Measurements from ENCODE around the gene MYOF. TPM values are rescaled to one million over a fixed set of nuclear protein-coding genes. Genes with fewer than 3 reads are reported as not detected.

Gene MYOF
- polyA plus RNA-seq, 1 of the 3 experiments (the other 2 are of a cell fraction): 103 TPM

- DNase-seq: no peak
- Histone ChIP-seq H3K79me2 (ENCODE audit: insufficient read depth) (peaks cover 73% of the 10 kb centered on the region), H3K9me3 (no peaks in the 10 kb centered on the region), H2AFZ (ENCODE audit: low read depth) (no peak overlapping the region), H3F3A (replicated peaks; ENCODE audit: insufficient read depth) (peaks cover 61% of the 10 kb centered on the region), H3K36me3 (replicated peaks in 1 of 2; ENCODE audit: control insufficient read depth in 1 of 2, insufficient read depth in 2 of 2, low read length in 1 of 2) (peaks cover 0 to 20% of the 10 kb centered on the region in 2 experiments), H3K27ac (ENCODE audit: low read depth in 2 of 2, low read length in 1 of 2) (peak overlapping the region; percentile 92 to 100), H3K27me3 (ENCODE audit: insufficient read depth) (no peaks in the 10 kb centered on the region), H3K9ac (peak overlapping the region; percentile 94), H3K4me3 (ENCODE audit: low read depth in 2 of 2, low read length in 1 of 2) (no peak overlapping the region), H4K20me1 (ENCODE audit: insufficient read depth) (no peaks in the 10 kb centered on the region), H3K4me1 (ENCODE audit: control insufficient read depth in 1 of 2, insufficient read depth in 2 of 2, low read depth in 1 of 2, low read length in 1 of 2) (peaks cover 14 to 62% of the 10 kb centered on the region in 2 experiments), H3K9me2 (no peaks in the 10 kb centered on the region), H3K4me2 (peak overlapping the region; percentile 66)
- CTCF ChIA-PET: interaction anchor here (0.6 kb wide), 1 partner anchor 63 kb away, joined by 3 read pairs; no protein-coding TSS in a partner anchor
- WGBS (ENCODE audit: low lambda C conversion rate): 85% methylated on average over 19 of the region's 19 CpGs
- TF ChIP-seq GABPA (IDR thresholded peaks at IDR 0.05; ENCODE audit: low read depth) (no peak), USF1 (IDR thresholded peaks at IDR 0.05; ENCODE audit: borderline replicate concordance, low read depth) (0 out of 2 replicates have a peak, but pooled peaks have one; percentile 39), IRF3 (IDR thresholded peaks at IDR 0.05; ENCODE audit: low read depth, low read length) (no peak), USF2 (IDR thresholded peaks at IDR 0.05; ENCODE audit: borderline replicate concordance, low read depth, low read length) (no peak), EZH2phosphoT487 (IDR thresholded peaks at IDR 0.05; ENCODE audit: borderline replicate concordance, low read depth) (no peak), PBX3 (IDR thresholded peaks at IDR 0.05) (no peak)
- POLR2A ChIA-PET: no interaction called here
Observed at GRCh38 chr10:93437946-93438612, 44.1 kb downstream of the MYOF start.

GRCh38 chr10:93437086-93437945, 44.8 kb downstream of the MYOF start:
- Histone ChIP-seq H3K27ac (ENCODE audit: low read depth in 2 of 2, low read length in 1 of 2) (peak overlapping the region; percentile 92 to 100), H2AFZ (ENCODE audit: low read depth) (no peak overlapping the region), H3K9me3 (no peaks in the 10 kb centered on the region), H3K4me1 (ENCODE audit: control insufficient read depth in 1 of 2, insufficient read depth in 2 of 2, low read depth in 1 of 2, low read length in 1 of 2) (peaks cover 14 to 57% of the 10 kb centered on the region in 2 experiments), H4K20me1 (ENCODE audit: insufficient read depth) (no peaks in the 10 kb centered on the region), H3K27me3 (ENCODE audit: insufficient read depth) (no peaks in the 10 kb centered on the region), H3K36me3 (replicated peaks in 1 of 2; ENCODE audit: control insufficient read depth in 1 of 2, insufficient read depth in 2 of 2, low read length in 1 of 2) (peaks cover 0 to 18% of the 10 kb centered on the region in 2 experiments), H3K79me2 (ENCODE audit: insufficient read depth) (peaks cover 73% of the 10 kb centered on the region), H3F3A (replicated peaks; ENCODE audit: insufficient read depth) (peaks cover 54% of the 10 kb centered on the region), H3K9me2 (no peaks in the 10 kb centered on the region), H3K4me3 (ENCODE audit: low read depth in 2 of 2, low read length in 1 of 2) (peak overlapping the region; percentile 15 to 38; a peak in 3 of 4 replicates), H3K9ac (peak overlapping the region; percentile 94), H3K4me2 (peak overlapping the region; percentile 66)
- CTCF ChIA-PET: no interaction called here
- POLR2A ChIA-PET: no interaction called here
- 17% methylated on average over 13 of the region's 18 CpGs for WGBS (ENCODE audit: low lambda C conversion rate)
- DNase-seq: no peak
- TF ChIP-seq ZBTB33 (IDR thresholded peaks at IDR 0.05; ENCODE audit: borderline replicate concordance, low read depth) (no peak), RCOR1 (IDR thresholded peaks at IDR 0.05; ENCODE audit: low read length) (no peak), MEF2A (IDR thresholded peaks at IDR 0.05; ENCODE audit: borderline replicate concordance, low read depth) (no peak), GABPA (IDR thresholded peaks at IDR 0.05; ENCODE audit: low read depth) (no peak), TEAD4 (IDR thresholded peaks at IDR 0.05; ENCODE audit: borderline replicate concordance, insufficient read depth) (peak; percentile 87), TAF1 (IDR thresholded peaks at IDR 0.05; ENCODE audit: borderline replicate concordance, low read depth, low read length) (peak; percentile 46; the same call in 1 of the 2 replicates), REST (IDR thresholded peaks at IDR 0.05; ENCODE audit: low read depth, low read length) (no peak), YY1 (IDR thresholded peaks at IDR 0.05; ENCODE audit: low read depth) (no peak)

Data from SK-N-SH (cell line).